NT2/D1 (cell line): ENCODE data around the gene XYLT1.

Experiments
- DNase-seq: peaks from one replicate; pipeline ENCODE4 v3.0.0-alpha.2; 2011; ENCODE audit warnings: low read depth, low spot score
- H3K27me3 ChIP-seq: 2 replicates; pipeline ENCODE4 v1.6.0; 2011; ENCODE audit warnings: mild to moderate bottlenecking; ENCODE audit not compliant: insufficient read length, insufficient read depth
- H3K36me3 ChIP-seq: 2 replicates; pipeline ENCODE4 v1.6.1; 2011; ENCODE audit warnings: mild to moderate bottlenecking, low read length, mixed read lengths; ENCODE audit not compliant: insufficient read depth, insufficient read length
- H3K4me1 ChIP-seq: 2 replicates; pipeline ENCODE4 v1.5.1; 2011; ENCODE audit not compliant: insufficient read depth, insufficient read length
- H3K4me3 ChIP-seq: 2 replicates; pipeline ENCODE4 v1.5.1; 2011; ENCODE audit warnings: low read depth; ENCODE audit not compliant: insufficient read length
- H3K9ac ChIP-seq: 2 replicates; pipeline ENCODE4 v1.6.0; 2011; ENCODE audit warnings: low read depth; ENCODE audit not compliant: insufficient read length
- H3K9me3 ChIP-seq: 2 replicates; pipeline ENCODE4 v1.5.1; 2011; ENCODE audit warnings: mild to moderate bottlenecking, low read length; ENCODE audit not compliant: insufficient read depth
- SUZ12 ChIP-seq: IDR thresholded peaks from 2 replicates; pipeline ENCODE4 v1.6.1; 2011; ENCODE audit not compliant: insufficient read length, insufficient read depth; ENCODE audit errors: extremely low read depth
- YY1 ChIP-seq: IDR thresholded peaks from 2 replicates; pipeline ENCODE4 v1.6.1; 2011; ENCODE audit not compliant: insufficient read length, insufficient read depth
- ZNF274 ChIP-seq: IDR thresholded peaks from 2 replicates; pipeline ENCODE4 v1.6.1; 2011; ENCODE audit warnings: mild to moderate bottlenecking, low read depth, low read length

XYLT1 gene

DNA sequence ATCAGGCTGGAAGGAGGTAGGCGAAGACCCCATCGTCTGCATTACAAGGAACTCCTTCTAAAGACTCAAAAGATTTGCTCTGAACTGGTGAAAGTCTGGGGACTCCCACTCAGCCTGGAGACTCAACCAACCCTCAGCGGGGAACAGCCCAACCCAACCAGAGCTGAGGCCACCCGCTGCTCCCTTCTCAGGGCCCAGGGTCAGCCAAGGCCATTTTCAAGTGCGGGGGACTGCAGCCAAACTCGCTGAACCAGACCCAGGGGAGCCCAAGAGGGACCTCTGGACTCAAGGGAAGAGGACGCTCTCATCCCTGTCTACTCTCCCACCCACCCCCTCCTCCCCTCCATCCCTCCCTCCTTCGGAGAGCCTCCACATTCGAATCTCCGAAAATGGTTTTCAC is 24.1 kb downstream of the XYLT1 start:
- H3K9me3 ChIP-seq, result no peaks in the 10 kb centered on the region

GRCh38 chr16:17445421-17445820 is 25.3 kb downstream of the XYLT1 start:
- no peak overlapping the region for H3K4me3 ChIP-seq
- TF ChIP-seq SUZ12, result no peak
- no peak for TF ChIP-seq ZNF274
- TF ChIP-seq YY1, result no peak
- H3K27me3 ChIP-seq, result no peaks in the 10 kb centered on the region
- H3K9ac ChIP-seq, result no peak overlapping the region
- no peak for DNase-seq
- no peaks in the 10 kb centered on the region for H3K4me1 ChIP-seq
- no peaks in the 10 kb centered on the region for H3K9me3 ChIP-seq
- H3K36me3 ChIP-seq, result peaks cover 5% of the 10 kb centered on the region

More for the DNA sequence above, 24.1 kb downstream of the XYLT1 start:
- Histone ChIP-seq H3K4me3 (no peak overlapping the region), H3K9ac (no peak overlapping the region), H3K4me1 (no peaks in the 10 kb centered on the region), H3K27me3 (no peaks in the 10 kb centered on the region), H3K36me3 (peaks cover 9% of the 10 kb centered on the region)
- no peak for DNase-seq
- no peak for TF ChIP-seq SUZ12
- TF ChIP-seq YY1, result no peak
- no peak for TF ChIP-seq ZNF274

DNA sequence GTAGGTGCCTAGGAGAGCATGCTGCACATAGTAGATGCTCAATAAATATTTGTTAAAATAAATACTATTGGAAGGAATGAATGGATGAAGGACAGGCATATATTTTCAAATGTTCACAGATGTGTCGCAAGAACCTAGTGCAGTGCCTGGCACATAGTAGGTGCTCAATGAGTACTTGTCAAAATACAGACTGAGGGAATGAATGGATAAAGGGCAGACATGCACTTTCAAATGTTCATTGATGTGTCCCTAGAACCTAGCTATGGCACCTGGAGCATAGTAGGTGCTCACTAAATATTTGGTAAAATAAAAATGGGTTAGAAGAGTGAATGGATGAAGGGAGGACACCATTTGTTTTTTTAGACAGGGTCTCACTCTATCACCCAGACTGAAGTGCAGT is 26.1 kb downstream of the XYLT1 start:
- TF ChIP-seq SUZ12, result no peak
- no peak for TF ChIP-seq YY1
- no peak for TF ChIP-seq ZNF274
- no peaks in the 10 kb centered on the region for H3K4me1 ChIP-seq

DNA sequence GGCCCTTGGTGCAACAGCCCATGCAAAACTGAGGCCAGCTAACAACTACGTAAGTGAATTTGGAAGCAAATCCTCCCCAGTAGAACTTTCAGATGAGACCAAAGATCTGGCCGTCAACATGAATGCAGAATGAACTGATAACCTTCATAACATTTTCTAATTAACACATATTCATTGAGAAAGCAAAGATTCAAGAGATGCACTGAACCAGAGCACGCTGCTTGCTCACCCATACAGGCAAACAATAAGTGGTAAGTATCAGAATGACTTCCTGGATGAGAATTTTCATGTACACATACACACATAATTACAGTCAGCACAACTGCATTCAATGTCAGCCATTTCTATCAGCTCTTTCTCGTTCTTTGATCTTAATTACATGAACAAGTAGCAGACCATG is 30.6 kb downstream of the XYLT1 start:
- no peak overlapping the region for H3K9ac ChIP-seq
- TF ChIP-seq YY1 (no peak), ZNF274 (no peak), SUZ12 (no peak)

More for the DNA sequence above, 26.1 kb downstream of the XYLT1 start:
- no peak overlapping the region for H3K9ac ChIP-seq
- H3K27me3 ChIP-seq, result no peaks in the 10 kb centered on the region
- peaks cover 5% of the 10 kb centered on the region for H3K36me3 ChIP-seq
- no peaks in the 10 kb centered on the region for H3K9me3 ChIP-seq
- DNase-seq, result no peak
- no peak overlapping the region for H3K4me3 ChIP-seq

DNA sequence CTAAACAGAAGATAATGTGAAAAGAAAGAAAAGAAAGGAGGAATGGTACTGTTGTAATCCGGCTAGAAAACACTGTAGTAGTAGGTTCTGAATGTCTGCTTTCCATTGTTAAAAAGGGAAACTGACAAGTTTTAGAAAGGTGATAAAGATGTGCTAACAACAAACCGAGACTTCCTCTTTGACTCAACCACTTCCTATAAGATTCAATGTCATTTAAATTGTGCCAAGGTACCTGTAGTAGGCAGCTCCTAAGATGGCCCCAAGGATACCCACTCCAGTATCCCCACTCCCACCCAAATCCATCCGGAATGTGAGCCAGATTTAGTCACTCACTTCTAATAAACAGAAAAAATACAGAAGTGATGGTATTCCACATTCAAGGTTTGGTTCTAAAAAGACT is 31.2 kb downstream of the XYLT1 start:
- H3K9ac ChIP-seq, result no peak overlapping the region
- H3K27me3 ChIP-seq, result no peaks in the 10 kb centered on the region
- H3K36me3 ChIP-seq, result no peaks in the 10 kb centered on the region
- no peak overlapping the region for H3K4me3 ChIP-seq
- TF ChIP-seq ZNF274, result no peak
- no peak for TF ChIP-seq YY1
- no peak for TF ChIP-seq SUZ12
- DNase-seq, result no peak
- H3K4me1 ChIP-seq, result no peaks in the 10 kb centered on the region
- 0 out of 2 replicates have a peak, but pooled peaks cover 6% of the 10 kb centered on the region for H3K9me3 ChIP-seq

More for the DNA sequence above, 30.6 kb downstream of the XYLT1 start:
- 0 out of 2 replicates have a peak, but pooled peaks cover 6% of the 10 kb centered on the region for H3K9me3 ChIP-seq
- no peaks in the 10 kb centered on the region for H3K4me1 ChIP-seq
- no peaks in the 10 kb centered on the region for H3K36me3 ChIP-seq
- H3K4me3 ChIP-seq, result no peak overlapping the region
- no peak for DNase-seq
- no peaks in the 10 kb centered on the region for H3K27me3 ChIP-seq

DNA sequence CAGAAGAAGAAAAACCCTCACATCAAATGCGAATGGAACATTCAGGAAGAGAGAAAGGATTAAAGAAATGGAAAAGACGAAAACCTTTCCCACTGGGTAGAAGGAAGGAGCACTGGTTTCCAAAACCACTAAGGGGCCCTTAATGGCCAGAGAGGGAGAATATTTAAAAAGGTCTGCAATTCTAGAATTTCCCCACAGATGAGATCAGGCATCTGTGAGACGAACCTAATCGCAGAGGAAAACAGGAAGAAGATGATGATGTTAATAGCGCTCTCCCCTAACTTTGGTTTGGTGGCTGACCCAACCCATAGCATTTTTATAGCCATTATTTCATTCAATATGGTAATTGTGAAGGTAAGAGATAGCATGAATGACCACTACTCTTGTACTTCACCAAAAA is 32.8 kb downstream of the XYLT1 start:
- H3K27me3 ChIP-seq, result no peaks in the 10 kb centered on the region
- no peaks in the 10 kb centered on the region for H3K36me3 ChIP-seq
- TF ChIP-seq SUZ12 (no peak), YY1 (no peak), ZNF274 (no peak)

DNA sequence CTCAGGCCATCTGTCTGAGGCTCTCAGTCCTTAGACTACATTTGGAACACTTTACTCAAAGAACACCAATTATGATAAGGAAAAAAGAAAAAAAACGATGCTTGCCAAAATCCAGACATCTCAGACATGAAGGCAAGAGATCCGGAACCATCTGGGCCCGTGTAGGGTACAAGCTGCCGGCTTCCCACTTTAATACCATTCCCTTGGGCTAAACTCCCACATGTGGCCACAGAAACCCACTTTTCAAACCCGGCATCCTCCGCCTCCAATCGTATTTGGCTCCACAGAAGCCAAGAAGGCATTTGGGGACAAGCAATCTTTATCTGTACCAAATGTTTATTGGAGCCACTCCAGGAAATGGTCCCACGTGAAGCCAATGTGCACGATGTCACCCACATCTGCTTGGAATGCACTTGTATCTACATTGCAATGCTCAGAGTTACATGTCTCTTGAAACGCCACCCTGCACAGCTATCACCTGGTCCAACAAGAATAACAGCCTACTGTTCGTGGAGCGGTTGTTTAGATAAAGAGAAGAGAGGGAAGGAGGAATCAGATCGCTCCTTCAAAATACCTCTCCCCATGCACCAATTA is 33.5 kb downstream of the XYLT1 start:
- Histone ChIP-seq H3K27me3 (no peaks in the 10 kb centered on the region), H3K4me3 (no peak overlapping the region), H3K9me3 (0 out of 2 replicates have a peak, but pooled peaks cover 6% of the 10 kb centered on the region), H3K4me1 (no peaks in the 10 kb centered on the region), H3K9ac (no peak overlapping the region), H3K36me3 (no peaks in the 10 kb centered on the region)
- TF ChIP-seq SUZ12, result no peak
- no peak for TF ChIP-seq YY1
- DNase-seq, result no peak

More for the DNA sequence above, 32.8 kb downstream of the XYLT1 start:
- Histone ChIP-seq H3K9me3 (0 out of 2 replicates have a peak, but pooled peaks cover 6% of the 10 kb centered on the region), H3K4me1 (no peaks in the 10 kb centered on the region), H3K9ac (no peak overlapping the region), H3K4me3 (no peak overlapping the region)
- DNase-seq, result no peak

GRCh38 chr16:17435318-17435717 is 35.4 kb downstream of the XYLT1 start:
- Histone ChIP-seq H3K36me3 (no peaks in the 10 kb centered on the region), H3K9me3 (0 out of 2 replicates have a peak, but pooled peaks cover 6% of the 10 kb centered on the region), H3K4me1 (no peaks in the 10 kb centered on the region), H3K4me3 (no peak overlapping the region), H3K9ac (no peak overlapping the region), H3K27me3 (no peaks in the 10 kb centered on the region)
- no peak for DNase-seq
- TF ChIP-seq ZNF274 (no peak), YY1 (no peak), SUZ12 (no peak)
